Measurements from ENCODE around the gene SERPINE1.

SERPINE1 gene

GRCh38 chr7:101164071-101164840 lies 37.4 kb downstream of the SERPINE1 start (continued):
- TF ChIP-seq IKZF3 (tag by site-specific recombination; IDR thresholded peaks at IDR 0.05) (0 out of 2 replicates have a peak, but pooled peaks have one; percentile 15), ZNF248 (tag by site-specific recombination; IDR thresholded peaks at IDR 0.05) (no peak), ZNF223 (tag by site-specific recombination; IDR thresholded peaks at IDR 0.05) (no peak), ZBTB17 (tag by site-specific recombination; IDR thresholded peaks at IDR 0.05) (peak; percentile 34; the same call in 1 of the 2 replicates), ZNF548 (tag by site-specific recombination; IDR thresholded peaks at IDR 0.05) (no peak), PRDM1 (tag by site-specific recombination; IDR thresholded peaks at IDR 0.05) (no peak), ZNF658 (tag by site-specific recombination; IDR thresholded peaks at IDR 0.05) (no peak)
- TF ChIP-seq, protein P1, sequence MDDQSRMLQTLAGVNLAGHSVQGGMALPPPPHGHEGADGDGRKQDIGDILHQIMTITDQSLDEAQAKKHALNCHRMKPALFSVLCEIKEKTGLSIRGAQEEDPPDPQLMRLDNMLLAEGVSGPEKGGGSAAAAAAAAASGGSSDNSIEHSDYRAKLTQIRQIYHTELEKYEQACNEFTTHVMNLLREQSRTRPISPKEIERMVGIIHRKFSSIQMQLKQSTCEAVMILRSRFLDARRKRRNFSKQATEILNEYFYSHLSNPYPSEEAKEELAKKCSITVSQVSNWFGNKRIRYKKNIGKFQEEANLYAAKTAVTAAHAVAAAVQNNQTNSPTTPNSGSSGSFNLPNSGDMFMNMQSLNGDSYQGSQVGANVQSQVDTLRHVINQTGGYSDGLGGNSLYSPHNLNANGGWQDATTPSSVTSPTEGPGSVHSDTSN (CRISPR knock-in tag; IDR thresholded peaks at IDR 0.05), result no peak
- TF ChIP-seq, protein P2, sequence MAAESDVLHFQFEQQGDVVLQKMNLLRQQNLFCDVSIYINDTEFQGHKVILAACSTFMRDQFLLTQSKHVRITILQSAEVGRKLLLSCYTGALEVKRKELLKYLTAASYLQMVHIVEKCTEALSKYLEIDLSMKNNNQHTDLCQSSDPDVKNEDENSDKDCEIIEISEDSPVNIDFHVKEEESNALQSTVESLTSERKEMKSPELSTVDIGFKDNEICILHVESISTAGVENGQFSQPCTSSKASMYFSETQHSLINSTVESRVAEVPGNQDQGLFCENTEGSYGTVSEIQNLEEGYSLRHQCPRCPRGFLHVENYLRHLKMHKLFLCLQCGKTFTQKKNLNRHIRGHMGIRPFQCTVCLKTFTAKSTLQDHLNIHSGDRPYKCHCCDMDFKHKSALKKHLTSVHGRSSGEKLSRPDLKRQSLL (tag by site-specific recombination; IDR thresholded peaks at IDR 0.05), result peak; percentile 74; the same call in 1 of the 2 replicates

GRCh38 chr7:101165075-101165957 lies 38.4 kb downstream of the SERPINE1 start, which contains the start of gene VGF:
Gene VGF, minus strand, starts transcription at chr7:101165569. Its CDS starts 726 bp downstream, at chr7:101164843.
- H3K4me1 ChIP-seq (ENCODE audit: control insufficient read depth, insufficient read depth, low read length), result peaks cover 18% of the 10 kb centered on the region
- CTCF ChIA-PET, result interaction anchor here (0.6 to 2.4 kb wide), 7 partner anchors 9 to 258 kb away, joined by 3 to 14 read pairs (median 5); no protein-coding TSS in a partner anchor
- H3K9me3 ChIP-seq (ENCODE audit: control insufficient read depth, insufficient read depth, low read depth, low read length), result no peaks in the 10 kb centered on the region
- H3K4me3 ChIP-seq (ENCODE audit: low read depth, low read length), result peak within 1 kb of the TSS; percentile 15
- POLR2A ChIA-PET, result interaction anchor here (0.7 to 1.2 kb wide), 7 partner anchors 9 to 620 kb away, joined by 3 to 6 read pairs (median 3); partner anchors contain the start of genes POP7, SERPINE1 and ZNHIT1
- no peaks in the 10 kb centered on the region for H3K36me3 ChIP-seq (ENCODE audit: control insufficient read depth in 2 of 2, insufficient read depth in 1 of 2, low read length in 2 of 2)
- no peak within 1 kb of the TSS for H3K27ac ChIP-seq (ENCODE audit: extremely low read depth, low read depth, low read length)
- TF ChIP-seq ZNF280C (tag by site-specific recombination; IDR thresholded peaks at IDR 0.05) (no peak), GLIS2 (tag by site-specific recombination; IDR thresholded peaks at IDR 0.05) (peak; percentile 24; the same call in 1 of the 2 replicates), ZNF155 (tag by site-specific recombination; IDR thresholded peaks at IDR 0.05) (no peak), BCL11B (tag by site-specific recombination; IDR thresholded peaks at IDR 0.05; ENCODE audit: low read depth) (no peak), ZBTB26 (tag by site-specific recombination; optimal IDR thresholded peaks at IDR 0.05) (peak; percentile 98), ZNF600 (tag by site-specific recombination; IDR thresholded peaks at IDR 0.05) (peak; percentile 79; the same call in 1 of the 2 replicates), ZEB2 (tag by site-specific recombination; IDR thresholded peaks at IDR 0.05) (peak; percentile 52; the same call in 1 of the 2 replicates)
- TF ChIP-seq, protein P2 (tag by site-specific recombination; IDR thresholded peaks at IDR 0.05), result peak; percentile 63; the same call in 1 of the 2 replicates
- TF ChIP-seq, protein P3, sequence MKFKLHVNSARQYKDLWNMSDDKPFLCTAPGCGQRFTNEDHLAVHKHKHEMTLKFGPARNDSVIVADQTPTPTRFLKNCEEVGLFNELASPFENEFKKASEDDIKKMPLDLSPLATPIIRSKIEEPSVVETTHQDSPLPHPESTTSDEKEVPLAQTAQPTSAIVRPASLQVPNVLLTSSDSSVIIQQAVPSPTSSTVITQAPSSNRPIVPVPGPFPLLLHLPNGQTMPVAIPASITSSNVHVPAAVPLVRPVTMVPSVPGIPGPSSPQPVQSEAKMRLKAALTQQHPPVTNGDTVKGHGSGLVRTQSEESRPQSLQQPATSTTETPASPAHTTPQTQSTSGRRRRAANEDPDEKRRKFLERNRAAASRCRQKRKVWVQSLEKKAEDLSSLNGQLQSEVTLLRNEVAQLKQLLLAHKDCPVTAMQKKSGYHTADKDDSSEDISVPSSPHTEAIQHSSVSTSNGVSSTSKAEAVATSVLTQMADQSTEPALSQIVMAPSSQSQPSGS (tag by site-specific recombination; IDR thresholded peaks at IDR 0.05; ENCODE audit: low read depth), result peak; percentile 59; the same call in 1 of the 2 replicates
- TF ChIP-seq, protein P1 (CRISPR knock-in tag; IDR thresholded peaks at IDR 0.05), result peak; percentile 91; the same call in 1 of the 2 replicates
- TF ChIP-seq, protein P4, sequence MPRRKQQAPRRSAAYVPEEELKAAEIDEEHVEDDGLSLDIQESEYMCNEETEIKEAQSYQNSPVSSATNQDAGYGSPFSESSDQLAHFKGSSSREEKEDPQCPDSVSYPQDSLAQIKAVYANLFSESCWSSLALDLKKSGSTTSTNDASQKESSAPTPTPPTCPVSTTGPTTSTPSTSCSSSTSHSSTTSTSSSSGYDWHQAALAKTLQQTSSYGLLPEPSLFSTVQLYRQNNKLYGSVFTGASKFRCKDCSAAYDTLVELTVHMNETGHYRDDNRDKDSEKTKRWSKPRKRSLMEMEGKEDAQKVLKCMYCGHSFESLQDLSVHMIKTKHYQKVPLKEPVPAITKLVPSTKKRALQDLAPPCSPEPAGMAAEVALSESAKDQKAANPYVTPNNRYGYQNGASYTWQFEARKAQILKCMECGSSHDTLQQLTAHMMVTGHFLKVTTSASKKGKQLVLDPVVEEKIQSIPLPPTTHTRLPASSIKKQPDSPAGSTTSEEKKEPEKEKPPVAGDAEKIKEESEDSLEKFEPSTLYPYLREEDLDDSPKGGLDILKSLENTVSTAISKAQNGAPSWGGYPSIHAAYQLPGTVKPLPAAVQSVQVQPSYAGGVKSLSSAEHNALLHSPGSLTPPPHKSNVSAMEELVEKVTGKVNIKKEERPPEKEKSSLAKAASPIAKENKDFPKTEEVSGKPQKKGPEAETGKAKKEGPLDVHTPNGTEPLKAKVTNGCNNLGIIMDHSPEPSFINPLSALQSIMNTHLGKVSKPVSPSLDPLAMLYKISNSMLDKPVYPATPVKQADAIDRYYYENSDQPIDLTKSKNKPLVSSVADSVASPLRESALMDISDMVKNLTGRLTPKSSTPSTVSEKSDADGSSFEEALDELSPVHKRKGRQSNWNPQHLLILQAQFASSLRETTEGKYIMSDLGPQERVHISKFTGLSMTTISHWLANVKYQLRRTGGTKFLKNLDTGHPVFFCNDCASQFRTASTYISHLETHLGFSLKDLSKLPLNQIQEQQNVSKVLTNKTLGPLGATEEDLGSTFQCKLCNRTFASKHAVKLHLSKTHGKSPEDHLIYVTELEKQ (tag by site-specific recombination; IDR thresholded peaks at IDR 0.05; ENCODE audit: borderline replicate concordance), result no peak; the same call in 1 of the 2 replicates

All from HEK293 (cell line).